HCT116 (cell line): ENCODE data around the gene SIX5. TPM values are rescaled to one million over a fixed set of nuclear protein-coding genes. Genes with fewer than 3 reads are reported as not detected.

ENCODE experiments used
- CBX3 ChIP-seq: IDR thresholded peaks from 2 replicates; pipeline ENCODE4 v1.6.1; 2012; ENCODE audit warnings: low read depth
- CTCF ChIP-seq, 3 experiments: fragments of 200-600 bp in 1 of 3; sonication (generic) in 1 of 3; IDR thresholded peaks in 2 of 3; conservative IDR thresholded peaks in 1 of 3; 2 replicates each; pipeline ENCODE4 v1.5.1; 2012 to 2017; ENCODE audit warnings: low read depth in 2 of 3, low read length in 2 of 3, antibody characterized with exemption in 1 of 3, borderline replicate concordance in 1 of 3, control low read depth in 1 of 3, mild to moderate bottlenecking in 1 of 3, mixed read lengths in 1 of 3, mixed run types in 1 of 3, moderate library complexity in 1 of 3; ENCODE audit not compliant: insufficient read depth in 1 of 3
- EGR1 ChIP-seq: IDR thresholded peaks from 2 replicates; pipeline ENCODE4 v1.6.1; 2012; ENCODE audit warnings: low read depth
- FOSL1 ChIP-seq: IDR thresholded peaks from 2 replicates; pipeline ENCODE4 v1.6.1; 2012; ENCODE audit warnings: low read depth
- MAX ChIP-seq: IDR thresholded peaks from 2 replicates; pipeline ENCODE4 v1.6.1; 2012
- POLR2A ChIP-seq: IDR thresholded peaks from 2 replicates; pipeline ENCODE4 v1.7.0; 2011; ENCODE audit warnings: borderline replicate concordance; ENCODE audit not compliant: insufficient read depth, insufficient read length; ENCODE audit errors: extremely low read depth
- REST ChIP-seq: IDR thresholded peaks from 2 replicates; pipeline ENCODE4 v1.6.1; 2012; ENCODE audit warnings: low read depth
- SP1 ChIP-seq: IDR thresholded peaks from 2 replicates; pipeline ENCODE4 v1.6.1; 2012; ENCODE audit warnings: low read depth
- SRF ChIP-seq: IDR thresholded peaks from 2 replicates; pipeline ENCODE4 v1.6.1; 2012; ENCODE audit warnings: low read depth
- YY1 ChIP-seq: IDR thresholded peaks from 2 replicates; pipeline ENCODE4 v1.6.1; 2011; ENCODE audit warnings: low read length, low read depth, moderate library complexity, mild to moderate bottlenecking; ENCODE audit not compliant: insufficient replicate concordance; ENCODE audit errors: extremely low read depth
- ZFX ChIP-seq: fragments of 450-650 bp; IDR thresholded peaks from 2 replicates; pipeline ENCODE4 v1.6.1; 2017
- ZNF274 ChIP-seq: fragments of 200-500 bp; sonication (Bioruptor generic); IDR thresholded peaks from 2 replicates; pipeline ENCODE4 v1.6.1; 2014; ENCODE audit warnings: mild to moderate bottlenecking, low read depth, low read length, inconsistent platforms
- total RNA-seq: library from RNA; stranded (reverse); gene quantifications from one replicate; pipeline ENCODE4 v1.2.1, GENCODE V29; 2021; ENCODE audit not compliant: unreplicated experiment

SIX5 gene
- total RNA-seq, 1 experiment from 2014 or later: 18.3 TPM

GRCh38 chr19:45717131-45717982 lies 51.7 kb downstream of the SIX5 start (continued):
- TF ChIP-seq ZNF274 (no peak), FOSL1 (no peak), MAX (peak; percentile 82), SP1 (peak; percentile 92), EGR1 (peak; percentile 84), ZFX (no peak), SRF (peak; percentile 100), YY1 (peak; percentile 35), CBX3 (no peak), CTCF (IDR thresholded peaks at IDR 0.05 in 2 of 3, conservative IDR thresholded peaks at IDR 0.05 in 1 of 3; ENCODE audit: borderline replicate concordance in 1 of 3, insufficient read depth in 1 of 3, low read depth in 2 of 3, low read length in 2 of 3) (0 out of 6 replicates have a peak, but pooled peaks of 1 of the 3 experiments have one; percentile 8), REST (no peak), POLR2A (no peak)
